K562 (cell line): ENCODE results near the gene SLC25A45. TPM values are rescaled to one million over a fixed set of nuclear protein-coding genes. Genes with fewer than 3 reads are reported as not detected.
A peak's percentile ranks its signal among the peaks of the same experiment; 100 is the strongest.

ENCODE experiments used
- E4F1 ChIP-seq: fragments of 250-450 bp; sonication (Bioruptor Pico); IDR thresholded peaks from 2 replicates; pipeline ENCODE4 v1.5.0; 2021; ENCODE audit warnings: mild to moderate bottlenecking, borderline replicate concordance
- ERF ChIP-seq: fragments of 450-650 bp; formaldehyde crosslinking; IDR thresholded peaks from 2 replicates; pipeline ENCODE4 v1.4.0; 2020; ENCODE audit warnings: mild to moderate bottlenecking, mixed read lengths
- HOXB6 ChIP-seq: fragments of 250-450 bp; sonication (Bioruptor Pico); IDR thresholded peaks from 2 replicates; pipeline ENCODE4 v1.5.1; 2022; ENCODE audit warnings: mild to moderate bottlenecking, borderline replicate concordance
- MYBL2 ChIP-seq, 2 experiments: fragments of 450-650 bp in 1 of 2; sonication (generic) in 1 of 2; formaldehyde crosslinking in 1 of 2; IDR thresholded peaks; 2 replicates each; pipeline versions ENCODE4 v1.6.1 to v1.8.1; 2017 to 2022; ENCODE audit warnings: borderline replicate concordance in 1 of 2, inconsistent platforms in 1 of 2, low read depth in 1 of 2, mild to moderate bottlenecking in 1 of 2, missing genetic modification reagents in 1 of 2, moderate library complexity in 1 of 2
- NR4A1 ChIP-seq, 2 experiments: fragments of 250-450 bp in 1 of 2; fragments of 450-650 bp in 1 of 2; sonication (Bioruptor Pico) in 1 of 2; IDR thresholded peaks; 2 replicates each; pipeline versions ENCODE4 v1.4.0 to v1.6.1; 2016 to 2020; ENCODE audit warnings: mild to moderate bottlenecking in 2 of 2, missing compliant biosample characterization in 1 of 2, missing genetic modification characterization in 1 of 2, moderate library complexity in 1 of 2
- SMARCC2 ChIP-seq: fragments of 450-650 bp; IDR thresholded peaks from 2 replicates; pipeline ENCODE4 v1.6.1; 2017; ENCODE audit warnings: antibody characterized with exemption, moderate library complexity, mild to moderate bottlenecking, low read depth
- ZBED1 ChIP-seq: IDR thresholded peaks from 2 replicates; pipeline ENCODE4 v1.6.1; 2014
- ZFP1 ChIP-seq: fragments of 450-650 bp; formaldehyde crosslinking; IDR thresholded peaks from 2 replicates; pipeline ENCODE4 v1.4.0; 2020; ENCODE audit warnings: mild to moderate bottlenecking, mixed read lengths
- ZNF143 ChIP-seq: sonication (generic); formaldehyde crosslinking; IDR thresholded peaks from 2 replicates; pipeline ENCODE4 v1.9.0; 2022; ENCODE audit warnings: mild to moderate bottlenecking, missing genetic modification reagents
- ZNF76 ChIP-seq: fragments of 250-450 bp; sonication (Bioruptor Pico); IDR thresholded peaks from 2 replicates; pipeline ENCODE4 v1.4.0; 2020; ENCODE audit warnings: mild to moderate bottlenecking, moderate library complexity, borderline replicate concordance
- ZSCAN29 ChIP-seq: fragments of 450-650 bp; IDR thresholded peaks from 2 replicates; pipeline ENCODE4 v1.6.1; 2017
- polyA plus RNA-seq, 8 experiments: library from polyadenylated mRNA; depleted of rRNA in 4 of 8; stranded (reverse) in 5 of 8; unstranded in 3 of 8; fragments of >200 nt; fragmentation: Nextera tagmentation in 2 of 8; fragmentation: Illumina TruSeq in 1 of 8; extraction: Ambion mirVana in 2 of 8; extraction: Trizol in 1 of 8; gene quantifications; 2 replicates each; pipeline versions ENCODE4 v1.2.1 to v1.2.3, GENCODE V29; 2011 to 2014; ENCODE audit warnings: inconsistent platforms in 1 of 8, missing spikeins in 1 of 8
- total RNA-seq, 7 experiments: library from RNA; depleted of rRNA in 6 of 7; stranded (reverse); fragments of >200 nt in 6 of 7; fragmentation: Illumina TruSeq in 2 of 7; extraction: Trizol in 2 of 7; gene quantifications; 2 replicates each; pipeline versions ENCODE4 v1.2.1 to v1.2.3, GENCODE V29; 2011 to 2021; ENCODE audit warnings: low replicate concordance in 1 of 7
- TF ChIP-seq, protein P1 (sequence below): fragments of 200-800 bp; sonication (Bioruptor generic); IDR thresholded peaks from 2 replicates; pipeline ENCODE4 v1.6.1; 2016; ENCODE audit warnings: missing genetic modification characterization, missing compliant biosample characterization
- TF ChIP-seq, protein P2 (sequence below): fragments of 450-650 bp; IDR thresholded peaks from 2 replicates; pipeline ENCODE4 v1.7.1; 2018; ENCODE audit warnings: mild to moderate bottlenecking, low read depth; ENCODE audit not compliant: partially characterized antibody
- TF ChIP-seq, protein P3 (sequence below): fragments of 250-450 bp; sonication (Bioruptor Pico); IDR thresholded peaks from 2 replicates; pipeline ENCODE4 v1.6.1; 2021; ENCODE audit warnings: mild to moderate bottlenecking

Gene SLC25A45
- total and polyA plus RNA-seq, 9 of the 15 experiments (the other 6 are each of a cell fraction or from before 2014, with no cell fraction given) = 0.15 to 2.3 (median 0.68) TPM

DNA sequence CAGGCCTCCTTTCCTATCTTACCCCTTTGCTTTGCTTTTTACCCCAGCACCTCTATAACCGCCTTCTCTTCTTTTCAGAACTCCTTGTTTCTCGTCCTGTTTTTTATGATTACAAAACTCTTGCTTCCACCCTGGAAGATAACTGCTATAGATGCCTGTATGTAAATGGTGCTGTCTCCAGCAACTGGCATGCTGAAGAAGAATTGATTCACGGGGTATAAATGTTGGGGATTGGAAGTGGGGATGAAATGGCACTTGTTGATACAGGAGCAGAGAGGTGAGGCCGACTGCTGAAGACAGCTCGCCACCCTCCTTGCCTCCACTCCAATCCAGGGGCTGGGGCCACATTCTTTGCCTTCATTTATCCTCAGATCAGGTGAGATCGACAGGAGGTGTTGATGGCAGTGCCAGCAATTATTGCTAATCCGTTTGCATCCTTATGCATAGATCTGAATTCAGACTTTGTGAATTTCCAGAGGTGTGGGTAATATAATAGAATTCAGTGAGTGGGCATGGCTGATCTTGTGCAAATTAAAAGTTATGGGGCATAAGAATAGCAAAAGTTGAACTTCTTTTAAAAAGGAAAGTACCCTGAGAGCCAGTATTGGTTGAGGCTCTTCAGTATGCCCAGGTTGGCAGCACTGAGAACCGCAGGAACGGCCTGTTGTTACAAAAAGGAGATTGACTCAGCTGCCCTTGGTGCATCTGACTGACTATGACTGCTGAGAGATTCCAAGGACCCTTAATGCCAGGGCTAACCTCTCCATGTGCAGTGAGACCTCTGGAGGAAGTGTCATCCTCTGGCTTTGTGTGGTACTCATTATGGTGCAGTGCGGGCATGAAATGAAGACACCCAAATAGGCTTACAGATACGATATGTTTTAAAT, 45.5 kb upstream of the SLC25A45 start (continued):
- TF ChIP-seq, protein P1, sequence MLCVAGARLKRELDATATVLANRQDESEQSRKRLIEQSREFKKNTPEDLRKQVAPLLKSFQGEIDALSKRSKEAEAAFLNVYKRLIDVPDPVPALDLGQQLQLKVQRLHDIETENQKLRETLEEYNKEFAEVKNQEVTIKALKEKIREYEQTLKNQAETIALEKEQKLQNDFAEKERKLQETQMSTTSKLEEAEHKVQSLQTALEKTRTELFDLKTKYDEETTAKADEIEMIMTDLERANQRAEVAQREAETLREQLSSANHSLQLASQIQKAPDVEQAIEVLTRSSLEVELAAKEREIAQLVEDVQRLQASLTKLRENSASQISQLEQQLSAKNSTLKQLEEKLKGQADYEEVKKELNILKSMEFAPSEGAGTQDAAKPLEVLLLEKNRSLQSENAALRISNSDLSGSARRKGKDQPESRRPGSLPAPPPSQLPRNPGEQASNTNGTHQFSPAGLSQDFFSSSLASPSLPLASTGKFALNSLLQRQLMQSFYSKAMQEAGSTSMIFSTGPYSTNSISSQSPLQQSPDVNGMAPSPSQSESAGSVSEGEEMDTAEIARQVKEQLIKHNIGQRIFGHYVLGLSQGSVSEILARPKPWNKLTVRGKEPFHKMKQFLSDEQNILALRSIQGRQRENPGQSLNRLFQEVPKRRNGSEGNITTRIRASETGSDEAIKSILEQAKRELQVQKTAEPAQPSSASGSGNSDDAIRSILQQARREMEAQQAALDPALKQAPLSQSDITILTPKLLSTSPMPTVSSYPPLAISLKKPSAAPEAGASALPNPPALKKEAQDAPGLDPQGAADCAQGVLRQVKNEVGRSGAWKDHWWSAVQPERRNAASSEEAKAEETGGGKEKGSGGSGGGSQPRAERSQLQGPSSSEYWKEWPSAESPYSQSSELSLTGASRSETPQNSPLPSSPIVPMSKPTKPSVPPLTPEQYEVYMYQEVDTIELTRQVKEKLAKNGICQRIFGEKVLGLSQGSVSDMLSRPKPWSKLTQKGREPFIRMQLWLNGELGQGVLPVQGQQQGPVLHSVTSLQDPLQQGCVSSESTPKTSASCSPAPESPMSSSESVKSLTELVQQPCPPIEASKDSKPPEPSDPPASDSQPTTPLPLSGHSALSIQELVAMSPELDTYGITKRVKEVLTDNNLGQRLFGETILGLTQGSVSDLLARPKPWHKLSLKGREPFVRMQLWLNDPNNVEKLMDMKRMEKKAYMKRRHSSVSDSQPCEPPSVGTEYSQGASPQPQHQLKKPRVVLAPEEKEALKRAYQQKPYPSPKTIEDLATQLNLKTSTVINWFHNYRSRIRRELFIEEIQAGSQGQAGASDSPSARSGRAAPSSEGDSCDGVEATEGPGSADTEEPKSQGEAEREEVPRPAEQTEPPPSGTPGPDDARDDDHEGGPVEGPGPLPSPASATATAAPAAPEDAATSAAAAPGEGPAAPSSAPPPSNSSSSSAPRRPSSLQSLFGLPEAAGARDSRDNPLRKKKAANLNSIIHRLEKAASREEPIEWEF = 0 out of 2 replicates have a peak, but pooled peaks have one; percentile 0
- TF ChIP-seq NR4A1 (CRISPR knock-in tag; IDR thresholded peaks at IDR 0.05) = no peak
- peak; percentile 44; the same call in 1 of the 2 replicates for TF ChIP-seq NR4A1 (tag; IDR thresholded peaks at IDR 0.05)
- no peak; the same call in 1 of the 2 replicates for TF ChIP-seq ZNF143 (CRISPR knock-in tag)
- peak; percentile 96 for TF ChIP-seq ZBED1
- TF ChIP-seq ERF (CRISPR knock-in tag) = peak; percentile 97
- TF ChIP-seq, protein P2, sequence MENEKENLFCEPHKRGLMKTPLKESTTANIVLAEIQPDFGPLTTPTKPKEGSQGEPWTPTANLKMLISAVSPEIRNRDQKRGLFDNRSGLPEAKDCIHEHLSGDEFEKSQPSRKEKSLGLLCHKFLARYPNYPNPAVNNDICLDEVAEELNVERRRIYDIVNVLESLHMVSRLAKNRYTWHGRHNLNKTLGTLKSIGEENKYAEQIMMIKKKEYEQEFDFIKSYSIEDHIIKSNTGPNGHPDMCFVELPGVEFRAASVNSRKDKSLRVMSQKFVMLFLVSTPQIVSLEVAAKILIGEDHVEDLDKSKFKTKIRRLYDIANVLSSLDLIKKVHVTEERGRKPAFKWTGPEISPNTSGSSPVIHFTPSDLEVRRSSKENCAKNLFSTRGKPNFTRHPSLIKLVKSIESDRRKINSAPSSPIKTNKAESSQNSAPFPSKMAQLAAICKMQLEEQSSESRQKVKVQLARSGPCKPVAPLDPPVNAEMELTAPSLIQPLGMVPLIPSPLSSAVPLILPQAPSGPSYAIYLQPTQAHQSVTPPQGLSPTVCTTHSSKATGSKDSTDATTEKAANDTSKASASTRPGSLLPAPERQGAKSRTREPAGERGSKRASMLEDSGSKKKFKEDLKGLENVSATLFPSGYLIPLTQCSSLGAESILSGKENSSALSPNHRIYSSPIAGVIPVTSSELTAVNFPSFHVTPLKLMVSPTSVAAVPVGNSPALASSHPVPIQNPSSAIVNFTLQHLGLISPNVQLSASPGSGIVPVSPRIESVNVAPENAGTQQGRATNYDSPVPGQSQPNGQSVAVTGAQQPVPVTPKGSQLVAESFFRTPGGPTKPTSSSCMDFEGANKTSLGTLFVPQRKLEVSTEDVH = peak; percentile 70
- peak; percentile 64; the same call in 1 of the 2 replicates for TF ChIP-seq ZFP1 (CRISPR knock-in tag)
- TF ChIP-seq SMARCC2 = no peak
- TF ChIP-seq HOXB6 (CRISPR knock-in tag) = peak; percentile 74; the same call in 1 of the 2 replicates
- TF ChIP-seq, protein P3, sequence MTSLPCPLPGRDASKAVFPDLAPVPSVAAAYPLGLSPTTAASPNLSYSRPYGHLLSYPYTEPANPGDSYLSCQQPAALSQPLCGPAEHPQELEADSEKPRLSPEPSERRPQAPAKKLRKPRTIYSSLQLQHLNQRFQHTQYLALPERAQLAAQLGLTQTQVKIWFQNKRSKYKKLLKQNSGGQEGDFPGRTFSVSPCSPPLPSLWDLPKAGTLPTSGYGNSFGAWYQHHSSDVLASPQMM = peak; percentile 80
- peak; percentile 66; the same call in 1 of the 2 replicates for TF ChIP-seq E4F1
- no peak for TF ChIP-seq MYBL2 (IDR thresholded peaks at IDR 0.05; ENCODE audit: low read depth)
- TF ChIP-seq MYBL2 (CRISPR knock-in tag; IDR thresholded peaks at IDR 0.05; ENCODE audit: borderline replicate concordance) = no peak
- peak; percentile 12 for TF ChIP-seq ZSCAN29
- no peak for TF ChIP-seq ZNF76
